Astrocyte of the spinal cord (primary cell): ENCODE measurements around the gene PDE6A.
"Not testable (repeated sequence)": the region's sequence is repeated elsewhere in the genome, so short reads cannot be mapped to it uniquely, and the experiment has no call there.

Experiments
- DNase-seq: peaks from one replicate; pipeline ENCODE4 v3.0.0; 2011; ENCODE audit warnings: low read depth, low spot score
- H3K4me3 ChIP-seq: 2 replicates; pipeline ENCODE4 v1.5.1; 2011; ENCODE audit warnings: low read depth, mild to moderate bottlenecking, low read length, moderate library complexity
- CTCF ChIP-seq: IDR thresholded peaks from 2 replicates; pipeline ENCODE4 v1.5.1; 2012; ENCODE audit warnings: low read depth, mild to moderate bottlenecking, low read length, inconsistent platforms
- in situ Hi-C: cut with HindIII; loops from 2 replicates; pipeline ENCODE4 v1.10.0; 2017; ENCODE audit warnings: low sequenced_read_pairs

Gene PDE6A

GRCh38 chr5:149888280-149888679 lies 56.3 kb downstream of the PDE6A start:
- no peak overlapping the region for H3K4me3 ChIP-seq
- TF ChIP-seq CTCF = no peak
- no peak for DNase-seq
- in situ Hi-C loops = no loop called here

- no peak overlapping the region for H3K4me3 ChIP-seq
- TF ChIP-seq CTCF = no peak
- DNase-seq = peak; percentile 95
- in situ Hi-C loops = no loop called here
Observed at GRCh38 chr5:149887622-149888183, 56.9 kb downstream of the PDE6A start.

GRCh38 chr5:149886692-149887470 lies 57.7 kb downstream of the PDE6A start:
- no peak overlapping the region for H3K4me3 ChIP-seq
- peak; percentile 75 for DNase-seq
- TF ChIP-seq CTCF = no peak
- in situ Hi-C loops = no loop called here

GRCh38 chr5:149886060-149886459 lies 58.5 kb downstream of the PDE6A start:
- no peak overlapping the region for H3K4me3 ChIP-seq
- peak; percentile 84 for DNase-seq
- in situ Hi-C loops = no loop called here
- TF ChIP-seq CTCF = no peak

- no peak for TF ChIP-seq CTCF
- H3K4me3 ChIP-seq = no peak overlapping the region
- in situ Hi-C loops = no loop called here
- DNase-seq = no peak
Observed at GRCh38 chr5:149885513-149885912, 59.1 kb downstream of the PDE6A start.

- no peak overlapping the region for H3K4me3 ChIP-seq
- no peak for DNase-seq
- in situ Hi-C loops = no loop called here
- TF ChIP-seq CTCF = no peak
Observed at GRCh38 chr5:149883550-149883949, 61.0 kb downstream of the PDE6A start.

- in situ Hi-C loops, H3K4me3 ChIP-seq, DNase-seq: not testable (repeated sequence)
Observed at GRCh38 chr5:149882633-149883032, 62.0 kb downstream of the PDE6A start.
